ENCODE data around the gene SYTL3.
"Not testable (repeated sequence)": the region's sequence is repeated elsewhere in the genome, so short reads cannot be mapped to it uniquely, and the experiment has no call there.

Gene SYTL3

GRCh38 chr6:158778005-158778527 is 128.2 kb downstream of the SYTL3 start:
- DNase-seq = no peak

GRCh38 chr6:158780246-158780884 is 130.5 kb downstream of the SYTL3 start:
- DNase-seq = no peak

- DNase-seq = no peak
These were observed 131.3 kb downstream of the SYTL3 start for GRCh38 chr6:158780988-158781691.

GRCh38 chr6:158781692-158782373 is 132.0 kb downstream of the SYTL3 start:
- DNase-seq = no peak

DNA sequence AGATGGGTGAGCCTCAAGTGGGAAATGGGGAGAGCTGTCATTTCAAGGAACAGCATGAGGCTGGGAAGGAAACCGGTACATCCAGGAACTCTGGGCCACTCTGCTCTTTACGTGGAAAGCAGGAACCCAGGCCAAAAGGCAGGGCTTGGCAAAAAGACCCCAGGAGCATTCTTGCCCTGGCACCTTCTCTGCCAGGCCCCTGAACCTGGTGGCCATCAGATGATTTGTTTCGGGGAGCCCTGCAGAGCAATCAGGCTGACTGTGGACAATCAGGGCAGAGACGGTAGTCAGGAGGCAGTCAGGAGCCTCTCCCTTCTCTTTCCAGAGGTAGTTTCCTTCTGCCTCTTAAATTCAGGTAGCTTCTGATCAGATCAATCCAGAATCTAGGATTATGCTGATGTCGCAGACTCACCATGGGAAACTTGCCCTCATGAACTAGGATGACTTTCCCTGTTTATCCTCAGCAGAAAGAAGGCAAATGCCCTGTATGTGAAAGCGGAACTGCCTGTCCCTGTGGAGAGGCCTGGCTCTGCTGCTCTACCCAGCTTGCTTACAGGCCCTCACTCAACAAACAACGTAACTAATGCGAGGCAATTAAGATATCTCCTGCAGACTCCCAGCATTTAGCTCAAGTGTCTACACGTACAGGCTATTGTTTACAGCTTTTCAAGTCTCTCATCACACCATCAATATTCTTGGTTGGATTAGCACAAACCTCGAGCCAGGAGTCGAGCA is 132.7 kb downstream of the SYTL3 start:
- DNase-seq = no peak

- no peak for DNase-seq
These were observed 133.3 kb downstream of the SYTL3 start for GRCh38 chr6:158783167-158783450.

DNA sequence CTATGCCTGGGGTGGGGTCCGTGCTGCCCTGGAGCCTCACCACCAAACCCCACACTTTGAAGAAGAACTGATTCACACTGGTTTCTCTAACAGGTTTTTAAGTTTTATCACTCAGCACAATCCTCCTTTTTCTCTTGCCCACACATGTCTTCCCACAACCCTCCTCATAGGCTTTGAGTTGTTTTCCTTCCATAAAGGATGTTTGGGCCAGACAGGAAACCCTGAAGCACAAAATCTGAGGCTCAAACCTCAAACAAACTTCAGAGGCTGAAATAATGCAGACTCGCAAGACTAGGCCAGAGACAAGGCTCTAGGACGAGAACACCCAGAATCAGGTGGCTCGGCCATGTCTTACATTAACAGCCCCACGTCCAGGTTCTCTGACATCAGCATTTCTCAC is 134.0 kb downstream of the SYTL3 start:
- no peak for DNase-seq

DNA sequence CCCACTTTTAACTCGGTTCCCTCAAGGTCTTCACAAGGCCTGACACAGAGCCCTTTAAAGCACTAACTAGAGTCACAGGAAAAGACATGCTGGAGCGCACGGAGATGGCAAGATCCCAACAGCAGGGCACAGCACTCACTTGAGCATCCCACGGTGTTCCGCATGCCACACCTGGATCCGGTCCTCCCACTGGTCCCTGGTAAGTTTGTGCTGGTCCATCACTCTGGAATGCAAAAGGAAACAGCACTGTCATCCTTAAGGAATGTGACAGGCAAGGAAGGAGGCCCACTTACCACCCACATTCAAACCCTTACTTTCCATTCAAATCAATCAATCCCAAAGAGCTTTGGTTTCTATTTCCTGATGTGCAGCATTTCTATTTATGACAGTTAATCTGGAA is 134.7 kb downstream of the SYTL3 start:
- DNase-seq = no peak

DNA sequence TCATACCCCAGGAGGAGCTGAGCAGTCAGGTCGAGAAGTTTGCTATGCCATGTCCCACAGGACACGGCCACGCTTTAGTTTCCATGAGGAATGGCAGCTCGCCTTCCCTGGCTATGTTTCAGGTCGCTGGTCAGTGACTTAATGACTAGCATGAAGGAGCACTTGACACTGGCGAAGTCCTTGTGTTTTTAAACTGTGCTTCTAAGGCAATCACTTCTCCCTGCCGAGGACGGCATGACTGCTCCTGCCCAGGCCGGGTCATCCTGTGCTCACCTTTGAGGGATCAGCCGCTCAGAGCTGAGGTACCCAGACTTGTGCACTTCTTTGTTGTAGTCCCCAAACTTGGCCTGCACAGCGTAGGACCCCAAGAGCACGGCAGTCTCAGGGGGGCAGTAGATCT is 135.2 kb downstream of the SYTL3 start:
- no peak for DNase-seq

- DNase-seq = no peak
These were observed 136.9 kb downstream of the SYTL3 start for GRCh38 chr6:158786645-158787304.

GRCh38 chr6:158787395-158787794 is 137.5 kb downstream of the SYTL3 start:
- DNase-seq = no peak

- no peak for DNase-seq
These were observed 139.5 kb downstream of the SYTL3 start for GRCh38 chr6:158789115-158789917.

GRCh38 chr6:158791274-158791855 is 141.5 kb downstream of the SYTL3 start:
- DNase-seq = no peak

DNA sequence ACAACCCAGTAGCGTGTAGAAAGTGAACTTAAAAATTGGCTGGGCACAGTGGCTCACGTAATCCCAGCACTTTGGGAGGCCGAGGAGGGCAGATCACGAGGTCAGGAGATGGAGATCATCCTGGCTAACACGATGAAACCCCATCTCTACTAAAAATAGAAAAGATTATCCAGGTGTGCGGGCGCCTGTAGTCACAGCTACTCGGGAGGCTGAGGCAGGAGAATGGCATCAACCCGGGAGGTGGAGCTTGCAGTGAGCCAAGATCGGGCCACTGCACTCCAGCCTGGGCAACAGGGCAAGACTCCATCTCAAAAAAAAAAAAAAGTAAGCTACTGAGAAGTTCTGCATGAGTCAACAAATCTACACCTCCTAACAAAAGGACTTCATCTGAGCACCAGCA is 142.7 kb downstream of the SYTL3 start:
- DNase-seq = not testable (repeated sequence)

DNA sequence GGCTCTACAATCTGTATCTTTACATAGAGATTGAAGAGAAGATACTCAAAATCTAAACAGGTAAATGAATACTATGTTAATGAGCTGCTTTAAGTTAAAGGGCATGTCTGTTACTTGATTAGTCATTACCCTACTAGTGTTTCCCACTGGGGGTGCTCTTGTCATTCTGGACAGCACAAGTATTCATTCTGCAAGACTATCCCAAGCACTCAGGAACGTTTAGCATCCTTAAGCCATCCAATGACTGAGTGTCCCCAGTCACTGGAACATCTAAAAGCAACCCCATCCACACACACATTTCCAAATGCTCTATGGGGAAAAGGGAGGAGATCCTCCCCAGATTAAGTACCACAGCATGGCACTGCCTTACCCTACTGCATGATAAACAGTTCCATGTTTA is 143.6 kb downstream of the SYTL3 start:
- DNase-seq = no peak

- no peak for DNase-seq
These were observed 145.7 kb downstream of the SYTL3 start for GRCh38 chr6:158795516-158795915.

DNA sequence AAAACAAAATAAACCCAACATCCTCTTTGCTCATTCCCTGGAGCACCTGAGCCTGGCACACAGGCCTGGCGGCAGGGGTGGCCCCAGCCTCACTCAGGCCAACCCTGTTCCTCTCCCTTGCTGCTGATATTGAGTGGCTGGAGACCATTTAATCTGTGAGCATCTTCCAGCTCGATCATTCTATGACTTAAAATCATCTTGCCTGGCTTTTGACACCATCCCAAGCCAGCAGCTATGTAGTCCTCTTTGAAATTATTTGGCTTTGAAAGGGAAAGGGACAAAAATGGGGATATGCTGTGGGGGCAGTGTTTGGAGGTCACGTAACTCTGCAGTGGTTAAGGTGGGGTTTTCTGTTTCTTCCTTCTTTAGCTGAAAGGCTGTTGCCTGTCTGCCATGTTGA is 146.5 kb downstream of the SYTL3 start:
- no peak for DNase-seq

- no peak for DNase-seq
These were observed 147.8 kb downstream of the SYTL3 start for GRCh38 chr6:158797331-158798310.

DNA sequence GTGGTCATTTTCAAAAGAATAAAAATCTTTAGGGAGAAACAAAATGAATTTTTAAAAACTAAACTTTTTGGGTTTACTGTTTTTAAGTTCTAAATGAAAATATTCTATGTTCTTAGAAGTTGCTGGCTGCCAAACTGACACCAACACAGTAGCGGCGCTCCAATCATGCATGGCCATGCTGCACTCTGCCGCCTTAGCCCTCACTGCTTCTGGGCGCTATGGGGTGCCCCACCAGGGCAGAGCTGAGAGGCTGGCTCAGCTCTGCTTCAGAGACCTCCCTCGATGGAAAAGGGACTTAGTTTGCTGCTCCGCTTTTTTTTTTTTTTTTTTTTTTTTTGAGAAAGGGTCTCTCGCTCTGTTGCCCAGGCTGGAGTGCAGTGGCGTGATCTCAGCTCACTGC is 148.5 kb downstream of the SYTL3 start:
- no peak for DNase-seq

DNA sequence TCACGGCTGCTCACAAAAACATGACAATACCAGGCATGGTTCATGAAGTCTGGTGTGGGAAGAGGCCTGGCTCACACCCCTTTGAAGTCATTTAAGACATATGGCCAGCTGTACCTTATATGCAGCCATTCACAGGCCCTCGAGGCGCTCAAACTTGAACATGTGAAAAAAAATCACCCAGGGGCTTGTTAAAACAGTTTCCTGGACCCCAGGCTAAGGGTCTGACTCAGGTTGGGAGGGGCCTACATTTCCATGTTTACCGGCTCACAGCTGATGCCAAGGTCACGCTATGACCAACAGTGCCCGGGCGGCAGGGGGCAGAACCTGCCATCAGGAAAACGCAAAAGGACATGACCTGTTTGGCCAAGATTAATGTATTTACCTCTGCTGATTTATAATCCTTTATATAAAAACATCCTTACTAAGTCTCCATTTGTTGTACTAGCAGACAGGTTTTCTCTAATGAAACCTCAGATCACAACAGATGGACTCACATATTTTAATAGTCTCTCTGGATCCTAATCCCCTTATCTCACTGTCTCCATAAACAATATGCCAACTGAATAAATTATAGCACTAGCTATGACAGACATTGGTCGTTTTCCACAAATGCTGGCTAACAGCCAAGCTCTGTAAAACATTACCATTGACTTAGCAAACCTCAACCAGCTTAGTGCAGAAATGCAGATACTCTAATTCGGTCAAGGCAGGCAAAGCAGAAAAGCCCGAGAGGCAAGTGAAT is 149.4 kb downstream of the SYTL3 start:
- DNase-seq = no peak
